ENCODE results near the gene NTN5. TPM values are rescaled to one million over a fixed set of nuclear protein-coding genes. Genes with fewer than 3 reads are reported as not detected.
A peak's percentile ranks its signal among the peaks of the same experiment; 100 is the strongest.
"Not testable (repeated sequence)": the region's sequence is repeated elsewhere in the genome, so short reads cannot be mapped to it uniquely, and the experiment has no call there.

Gene NTN5
- total RNA-seq, 6 experiments from 2014 or later: 0.12 to 0.23 (median 0.18) TPM; not detected in 2

DNA sequence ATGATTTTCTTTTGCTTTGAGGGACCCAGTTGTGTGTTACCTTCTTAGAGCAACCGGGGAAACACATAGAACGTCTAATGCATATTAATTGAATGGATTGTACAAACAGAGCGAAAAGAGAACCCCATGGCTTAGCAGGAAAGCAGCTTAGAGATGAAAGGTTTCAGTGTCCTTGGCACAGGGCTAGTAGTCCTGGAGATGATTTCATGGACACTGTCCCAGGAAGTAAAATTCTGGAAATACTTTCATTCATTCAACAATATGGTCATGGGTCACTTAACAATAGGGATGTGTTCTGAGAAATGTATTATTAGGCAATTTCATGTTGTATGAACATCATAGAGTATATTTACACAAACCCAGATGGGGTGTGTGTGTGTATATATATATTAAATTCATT, 13.3 kb upstream of the NTN5 start:
- Mint-ChIP-seq H3K36me3 (ENCODE audit: low read depth) (no peaks in the 10 kb centered on the region), H3K4me1 (ENCODE audit: low read depth) (no peaks in the 10 kb centered on the region), H3K27ac (no peak overlapping the region), H3K27me3 (ENCODE audit: insufficient read depth) (peaks cover 9% of the 10 kb centered on the region), H3K4me3 (no peak overlapping the region), H3K9me3 (no peaks in the 10 kb centered on the region)
- TF ChIP-seq, protein P1, sequence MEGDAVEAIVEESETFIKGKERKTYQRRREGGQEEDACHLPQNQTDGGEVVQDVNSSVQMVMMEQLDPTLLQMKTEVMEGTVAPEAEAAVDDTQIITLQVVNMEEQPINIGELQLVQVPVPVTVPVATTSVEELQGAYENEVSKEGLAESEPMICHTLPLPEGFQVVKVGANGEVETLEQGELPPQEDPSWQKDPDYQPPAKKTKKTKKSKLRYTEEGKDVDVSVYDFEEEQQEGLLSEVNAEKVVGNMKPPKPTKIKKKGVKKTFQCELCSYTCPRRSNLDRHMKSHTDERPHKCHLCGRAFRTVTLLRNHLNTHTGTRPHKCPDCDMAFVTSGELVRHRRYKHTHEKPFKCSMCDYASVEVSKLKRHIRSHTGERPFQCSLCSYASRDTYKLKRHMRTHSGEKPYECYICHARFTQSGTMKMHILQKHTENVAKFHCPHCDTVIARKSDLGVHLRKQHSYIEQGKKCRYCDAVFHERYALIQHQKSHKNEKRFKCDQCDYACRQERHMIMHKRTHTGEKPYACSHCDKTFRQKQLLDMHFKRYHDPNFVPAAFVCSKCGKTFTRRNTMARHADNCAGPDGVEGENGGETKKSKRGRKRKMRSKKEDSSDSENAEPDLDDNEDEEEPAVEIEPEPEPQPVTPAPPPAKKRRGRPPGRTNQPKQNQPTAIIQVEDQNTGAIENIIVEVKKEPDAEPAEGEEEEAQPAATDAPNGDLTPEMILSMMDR (IDR thresholded peaks at IDR 0.05): no peak
- DNase-seq: no peak

DNA sequence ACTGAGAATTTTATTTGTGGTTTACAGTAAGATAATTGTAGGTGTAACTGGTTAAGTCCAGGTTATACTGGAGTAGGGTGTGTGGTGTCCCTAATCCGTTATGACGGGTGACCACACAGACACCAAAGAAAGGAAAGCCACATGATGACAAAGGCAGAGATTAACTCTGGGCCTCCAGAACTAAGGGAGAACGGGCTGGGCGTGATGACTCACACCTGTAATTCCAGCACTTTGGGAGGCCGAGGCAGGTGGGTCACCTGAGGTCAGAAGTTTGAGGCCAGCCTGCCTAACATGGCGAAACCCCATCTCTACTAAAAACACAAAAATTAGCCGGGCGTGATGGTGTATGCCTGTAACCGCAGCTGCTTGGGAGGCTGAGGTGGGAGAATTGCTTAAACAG, 12.8 kb upstream of the NTN5 start:
- H3K27ac Mint-ChIP-seq: no peak overlapping the region
- H3K36me3 Mint-ChIP-seq (ENCODE audit: low read depth): no peaks in the 10 kb centered on the region
- H3K4me1 Mint-ChIP-seq (ENCODE audit: low read depth): no peaks in the 10 kb centered on the region
- no peak overlapping the region for H3K4me3 Mint-ChIP-seq
- DNase-seq: no peak
- TF ChIP-seq, protein P1 (IDR thresholded peaks at IDR 0.05): no peak
- H3K9me3 Mint-ChIP-seq: no peaks in the 10 kb centered on the region
- H3K27me3 Mint-ChIP-seq (ENCODE audit: insufficient read depth): peaks cover 9% of the 10 kb centered on the region

- H3K4me1 Mint-ChIP-seq (ENCODE audit: low read depth): no peaks in the 10 kb centered on the region
- peaks cover 11% of the 10 kb centered on the region for H3K27me3 Mint-ChIP-seq (ENCODE audit: insufficient read depth)
These were observed 10.5 kb upstream of the NTN5 start for GRCh38 chr19:48683349-48683748.

DNA sequence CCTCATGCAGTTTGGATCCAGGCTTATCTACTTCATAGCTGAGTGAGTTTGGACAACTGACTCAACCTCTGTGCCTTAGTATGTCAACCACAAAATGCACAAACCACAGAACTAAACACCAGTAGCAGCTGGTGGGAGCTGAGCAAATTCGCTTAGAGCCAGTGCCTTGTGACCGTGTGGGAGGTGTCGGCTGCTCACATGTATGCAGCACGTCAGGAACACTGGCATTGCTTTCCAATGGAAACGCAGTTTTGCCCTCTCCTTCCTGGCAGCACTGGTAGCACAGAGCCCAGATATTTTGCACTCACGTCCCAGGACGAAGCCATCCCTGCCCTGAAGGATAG, 8.3 kb upstream of the NTN5 start:
- DNase-seq: peak; percentile 8
- peaks cover 14% of the 10 kb centered on the region for H3K27me3 Mint-ChIP-seq (ENCODE audit: insufficient read depth)
- TF ChIP-seq, protein P1 (IDR thresholded peaks at IDR 0.05): no peak
- H3K36me3 Mint-ChIP-seq (ENCODE audit: low read depth): no peaks in the 10 kb centered on the region
- no peaks in the 10 kb centered on the region for H3K9me3 Mint-ChIP-seq
- no peaks in the 10 kb centered on the region for H3K4me1 Mint-ChIP-seq (ENCODE audit: low read depth)
- H3K27ac Mint-ChIP-seq: no peak overlapping the region
- H3K4me3 Mint-ChIP-seq: no peak overlapping the region

More at GRCh38 chr19:48683349-48683748, 10.5 kb upstream of the NTN5 start:
- TF ChIP-seq, protein P1 (IDR thresholded peaks at IDR 0.05): no peak
- Mint-ChIP-seq H3K27ac (no peak overlapping the region), H3K9me3 (no peaks in the 10 kb centered on the region), H3K4me3 (no peak overlapping the region; the same call in 1 of the 2 replicates), H3K36me3 (ENCODE audit: low read depth) (no peaks in the 10 kb centered on the region)
- no peak for DNase-seq

DNA sequence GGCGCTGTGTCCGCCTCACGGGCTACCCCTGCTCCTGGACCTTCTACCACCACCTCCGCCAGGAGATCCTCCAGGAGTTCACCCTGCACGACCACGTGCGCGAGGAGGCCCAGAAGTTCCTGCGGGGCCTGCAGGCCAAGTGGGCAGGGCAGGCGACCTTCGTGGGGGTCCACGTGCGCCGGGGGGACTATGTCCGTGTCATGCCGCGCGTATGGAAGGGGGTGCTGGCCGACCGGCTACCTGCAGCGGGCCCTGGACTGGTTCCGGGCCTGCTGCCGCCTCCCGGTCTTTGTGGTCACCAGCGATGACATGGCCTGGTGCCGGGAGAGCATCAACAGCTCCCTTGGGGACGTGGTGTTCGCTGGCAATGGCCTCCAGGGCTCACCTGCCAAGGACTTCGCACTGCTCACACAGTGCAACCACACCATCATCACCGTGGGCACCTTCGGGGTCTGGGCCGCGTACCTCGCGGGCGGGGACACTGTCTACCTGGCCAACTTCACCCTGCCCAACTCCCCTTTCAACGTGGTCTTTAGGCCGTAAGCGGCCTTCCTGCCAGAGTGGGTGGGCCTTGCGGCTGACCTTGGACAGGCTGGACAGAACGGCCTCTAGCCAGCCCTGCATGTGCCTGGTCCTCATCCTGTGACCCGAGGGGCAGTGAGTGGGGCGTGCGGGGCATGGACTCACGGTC, 7.8 kb upstream of the NTN5 start:
- Mint-ChIP-seq H3K4me1 (ENCODE audit: low read depth) (peaks cover 1% of the 10 kb centered on the region; the same call in 1 of the 2 replicates), H3K27me3 (ENCODE audit: insufficient read depth) (peaks cover 13% of the 10 kb centered on the region), H3K27ac (no peak overlapping the region), H3K4me3 (no peak overlapping the region), H3K9me3 (no peaks in the 10 kb centered on the region), H3K36me3 (ENCODE audit: low read depth) (no peaks in the 10 kb centered on the region)
- no peak for DNase-seq
- TF ChIP-seq, protein P1 (IDR thresholded peaks at IDR 0.05): no peak

DNA sequence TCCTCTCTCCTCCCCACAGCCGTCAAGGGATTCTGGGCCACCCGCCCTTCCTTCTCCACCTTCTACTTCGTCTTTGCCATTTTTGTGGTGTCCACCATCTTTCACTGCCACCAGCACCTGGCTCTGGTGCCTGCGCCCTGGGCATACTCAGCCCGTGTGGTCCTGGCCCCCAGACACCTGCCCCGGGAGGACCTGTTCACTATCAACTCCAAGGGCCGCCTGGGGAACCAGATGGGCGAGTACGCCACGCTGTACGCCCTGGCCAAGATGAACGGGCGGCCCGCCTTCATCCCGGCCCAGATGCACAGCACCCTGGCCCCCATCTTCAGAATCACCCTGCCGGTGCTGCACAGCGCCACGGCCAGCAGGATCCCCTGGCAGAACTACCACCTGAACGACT, 7.2 kb upstream of the NTN5 start:
- H3K27me3 Mint-ChIP-seq (ENCODE audit: insufficient read depth): peaks cover 11% of the 10 kb centered on the region
- not testable (repeated sequence) for H3K27ac Mint-ChIP-seq; H3K4me3 Mint-ChIP-seq; DNase-seq; H3K36me3 Mint-ChIP-seq (ENCODE audit: low read depth); H3K4me1 Mint-ChIP-seq (ENCODE audit: low read depth); H3K9me3 Mint-ChIP-seq

Measured in HFFc6 (cell line).